Activated CD8-positive, alpha-beta memory T cell treated with anti-CD3 and anti-CD28 coated beads for 4 hours (primary cell): ENCODE results near the gene TENM3.

Experiments used
- DNase-seq, 2 donors: peaks; one replicate each; pipeline ENCODE4 v3.0.0-alpha.2; 2020; ENCODE audit warnings: low read depth in 2 of 2

Gene TENM3

DNA sequence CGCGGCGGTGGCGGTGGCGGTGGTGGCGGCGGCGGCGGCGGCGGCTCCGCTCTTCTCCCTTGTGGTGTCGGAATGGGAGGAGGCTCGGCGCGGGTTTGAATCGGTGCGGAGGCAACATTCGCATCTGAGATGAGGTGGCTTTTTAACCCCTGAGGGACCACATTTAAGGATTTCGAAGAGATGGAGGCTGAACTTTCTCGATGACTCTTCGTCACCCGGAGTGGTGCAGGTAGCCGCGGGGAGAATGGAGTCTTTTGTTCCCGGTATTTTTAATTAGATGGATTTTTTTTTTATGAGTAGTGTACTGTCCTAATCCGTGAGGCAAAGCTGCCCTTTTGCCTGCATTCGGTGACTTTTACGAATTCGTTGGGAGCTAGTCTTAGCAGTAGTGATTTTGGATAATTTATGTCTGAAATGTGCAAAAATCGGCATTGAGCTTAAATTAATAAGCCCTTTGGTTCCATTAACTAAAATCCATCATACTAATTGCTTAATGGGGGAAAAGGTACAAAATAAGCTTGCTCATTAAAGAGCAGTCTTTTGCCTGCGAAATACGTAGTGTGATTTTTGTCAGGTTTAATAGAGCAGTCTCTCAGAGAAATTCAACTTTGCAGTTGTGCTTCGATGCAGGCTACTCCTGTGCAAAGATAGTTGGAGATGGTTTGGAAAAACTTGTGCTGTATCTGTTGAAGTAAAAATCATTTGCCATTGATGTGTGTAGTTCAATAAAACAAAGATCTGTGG, 206.2 kb downstream of the TENM3 start:
- no peak for DNase-seq

DNA sequence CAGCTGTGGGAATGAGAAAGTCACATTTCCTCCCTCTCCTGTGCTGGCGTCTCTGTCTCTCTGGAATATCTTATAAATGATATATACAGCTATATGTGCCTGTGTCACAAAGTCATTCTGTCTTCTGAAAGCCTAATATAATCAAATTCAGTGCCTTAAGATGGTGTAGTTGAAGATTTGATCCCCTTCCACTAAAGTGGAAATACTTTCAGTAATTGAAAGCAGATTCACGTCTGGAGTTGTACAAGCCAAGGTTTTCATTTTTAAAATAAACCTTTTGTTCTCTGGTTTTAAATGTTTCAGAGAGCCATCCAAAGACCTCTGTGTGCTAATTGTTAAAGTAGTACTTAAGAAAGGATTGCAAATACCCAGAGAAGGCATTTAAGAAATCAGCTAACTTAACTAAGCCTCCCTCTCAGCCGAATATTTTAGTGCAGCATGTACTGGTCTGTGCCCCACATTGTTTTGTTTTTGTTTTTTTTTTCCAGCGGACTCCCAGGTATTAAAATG, 206.8 kb downstream of the TENM3 start:
- DNase-seq = no peak

DNA sequence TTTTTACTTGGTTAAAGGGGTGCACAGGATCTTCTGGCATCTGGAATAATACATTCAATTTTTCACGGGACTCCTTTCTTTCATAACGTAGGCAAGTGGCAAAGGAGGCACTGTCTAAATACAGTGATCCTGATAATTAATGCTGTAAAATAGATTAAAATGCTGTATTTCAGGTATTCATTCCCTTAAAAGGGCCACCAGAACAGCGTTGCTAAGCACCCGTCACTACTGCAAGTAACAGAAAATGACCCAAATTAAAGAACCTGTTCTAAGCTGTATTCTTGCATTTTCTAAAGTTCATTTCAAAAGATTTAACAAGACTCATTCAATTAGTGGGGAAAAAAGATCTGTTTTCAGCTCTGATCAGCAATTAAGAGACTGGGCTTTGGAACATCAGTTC, 208.2 kb downstream of the TENM3 start:
- no peak for DNase-seq

DNA sequence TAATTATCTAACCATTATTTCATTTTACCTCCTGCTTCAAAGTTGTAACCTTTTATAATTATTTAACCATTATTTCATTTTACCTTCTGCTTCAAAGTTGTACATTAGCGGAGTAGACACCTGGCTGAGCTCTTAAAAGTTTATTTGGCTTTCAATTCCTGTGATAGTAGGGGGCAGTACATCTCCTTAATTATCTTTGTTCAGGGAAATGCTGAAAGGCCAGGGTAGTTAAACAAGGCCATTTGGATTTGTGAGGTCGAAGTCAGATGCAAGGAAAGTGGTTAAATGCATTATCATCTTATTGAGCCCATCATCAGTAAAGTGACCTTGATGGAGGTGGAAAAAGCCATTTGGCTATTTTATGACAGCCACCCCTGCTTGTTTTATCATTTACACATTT, 210.6 kb downstream of the TENM3 start:
- DNase-seq = no peak

DNA sequence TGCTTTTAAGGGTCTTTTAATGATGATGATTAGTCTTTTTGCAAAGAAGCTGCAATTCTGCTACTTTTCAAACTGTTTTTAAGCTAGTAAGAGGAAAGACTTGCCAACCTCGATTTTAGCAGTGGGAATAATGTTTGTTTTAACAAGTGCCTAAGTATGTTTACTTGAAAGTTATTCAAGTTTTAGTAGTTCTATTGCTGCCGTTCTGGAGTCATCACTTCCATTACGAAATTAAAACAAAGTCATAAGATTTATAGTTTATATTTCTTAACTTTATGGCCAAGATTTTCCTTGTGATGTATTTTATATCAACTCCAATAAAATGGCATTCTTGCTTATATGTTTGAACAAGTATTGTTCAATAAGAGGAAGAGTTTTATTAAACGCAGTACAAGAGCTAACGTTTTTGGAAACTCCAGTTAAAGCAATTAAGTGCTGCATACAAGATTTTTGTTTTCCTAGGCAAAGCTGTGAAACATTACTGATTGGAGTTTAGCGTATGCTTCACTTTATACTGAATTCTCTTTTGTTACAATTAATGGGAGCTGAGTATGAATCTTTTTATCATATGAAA, 211.3 kb downstream of the TENM3 start:
- no peak for DNase-seq

DNA sequence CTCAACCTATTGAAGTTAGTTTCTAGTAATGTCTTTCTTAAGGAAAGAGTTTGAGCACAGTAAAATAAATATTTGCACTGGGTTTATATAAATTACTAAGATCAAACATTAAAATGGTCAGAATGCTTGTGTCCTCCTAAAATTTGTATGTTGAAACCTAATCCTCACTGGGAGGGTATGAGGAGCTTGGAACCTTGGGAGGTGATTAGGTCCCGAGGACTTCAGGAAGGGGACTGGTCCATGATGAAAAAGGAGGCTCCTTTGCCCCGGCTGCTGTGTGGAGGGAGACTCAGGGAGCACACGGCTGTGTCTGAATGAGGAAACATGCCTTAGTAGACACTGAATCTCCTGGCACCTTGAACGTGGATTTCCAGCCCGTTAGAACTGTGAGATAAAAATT, 221.9 kb downstream of the TENM3 start:
- no peak for DNase-seq

DNA sequence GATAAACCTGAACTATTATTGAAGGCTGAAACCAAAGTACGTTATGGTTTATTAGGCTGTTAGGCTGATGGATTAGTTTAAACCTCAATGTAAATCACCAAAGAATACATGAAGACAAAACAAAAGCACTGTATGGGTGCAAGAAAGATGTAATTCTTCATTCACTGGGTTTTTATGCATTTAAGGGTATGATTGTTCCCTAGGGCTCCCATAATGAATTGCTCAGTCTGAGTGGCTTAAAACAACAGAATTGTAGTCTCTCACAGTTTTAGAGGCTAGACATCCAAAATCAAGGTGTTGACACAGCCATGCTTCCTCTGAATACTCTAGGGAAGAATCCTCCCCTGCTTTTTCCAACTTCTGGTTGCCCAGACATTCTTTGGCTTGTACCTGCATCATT, 222.8 kb downstream of the TENM3 start:
- DNase-seq = no peak

DNA sequence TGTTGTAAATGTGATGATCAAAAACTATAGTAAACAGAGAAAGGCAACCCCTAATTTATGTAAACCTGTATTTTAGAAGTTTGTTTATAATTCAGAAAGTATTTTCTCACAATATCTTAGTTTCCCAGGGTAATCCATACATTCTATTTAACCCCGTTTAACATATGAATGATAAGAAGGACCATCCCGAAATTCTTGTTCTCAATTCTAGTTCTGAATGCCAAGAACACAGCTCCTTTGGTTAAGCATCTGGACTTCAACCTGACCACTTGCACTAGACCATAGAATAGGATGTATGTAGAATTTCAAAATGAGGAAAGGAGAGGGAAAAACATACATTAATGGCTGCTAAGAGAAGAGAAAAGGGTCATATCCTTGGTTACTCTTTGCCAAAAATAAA, 227.0 kb downstream of the TENM3 start:
- DNase-seq = no peak

DNA sequence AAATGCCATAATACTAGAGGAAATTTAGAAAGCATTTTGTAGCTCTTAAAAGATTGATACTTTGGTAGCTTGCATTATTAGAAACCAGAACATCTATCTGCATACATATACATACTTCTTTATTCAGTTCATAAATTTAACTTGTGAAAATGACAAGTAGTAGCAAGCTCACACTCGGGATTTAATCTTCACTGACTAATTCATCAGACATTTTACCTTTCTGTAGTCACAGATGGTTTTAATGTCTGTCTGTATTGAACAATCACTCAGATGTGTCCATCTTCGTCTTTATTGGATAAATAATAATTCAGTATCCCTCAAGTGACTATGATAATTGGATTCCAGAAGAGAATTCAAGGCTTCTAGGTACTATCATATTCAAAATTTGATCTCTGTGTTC, 232.3 kb downstream of the TENM3 start:
- DNase-seq = no peak

DNA sequence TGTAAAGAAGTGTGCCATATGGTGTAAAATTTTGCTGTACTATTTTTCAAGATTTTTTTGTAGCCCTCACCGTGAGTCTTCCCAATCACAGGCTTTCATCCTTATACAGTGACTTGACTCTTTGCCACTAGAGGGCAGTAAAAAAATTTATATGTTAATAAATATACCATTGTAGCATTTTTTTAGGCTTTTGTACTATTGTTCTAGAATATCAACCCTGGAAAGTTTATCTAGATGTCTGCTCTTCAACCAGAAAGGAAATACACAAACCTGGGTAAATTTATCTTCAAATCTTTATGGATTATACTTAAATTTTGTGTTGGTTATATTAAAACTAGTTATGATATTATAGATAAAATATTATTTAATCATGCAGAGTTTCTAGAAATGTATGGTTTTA, 235.3 kb downstream of the TENM3 start:
- no peak for DNase-seq

DNA sequence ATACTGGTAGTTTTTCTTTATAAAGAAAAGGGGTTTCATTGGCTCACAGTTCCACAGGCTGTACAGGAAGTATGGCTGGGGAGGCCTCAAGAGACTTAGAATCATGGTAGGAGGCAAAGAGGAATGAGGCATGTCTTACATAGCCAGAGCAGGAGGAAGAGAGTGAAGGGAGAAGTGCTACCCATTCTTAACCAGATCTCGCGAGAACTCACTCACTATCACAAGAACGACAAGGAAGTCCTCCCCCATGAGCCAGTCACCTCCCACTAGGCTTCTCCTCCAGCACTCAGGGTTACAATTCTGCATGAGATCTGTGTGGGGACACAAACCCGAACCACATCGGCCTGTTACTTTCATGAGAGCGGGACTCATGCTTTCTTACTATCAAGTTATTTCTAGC, 240.5 kb downstream of the TENM3 start:
- DNase-seq = no peak

DNA sequence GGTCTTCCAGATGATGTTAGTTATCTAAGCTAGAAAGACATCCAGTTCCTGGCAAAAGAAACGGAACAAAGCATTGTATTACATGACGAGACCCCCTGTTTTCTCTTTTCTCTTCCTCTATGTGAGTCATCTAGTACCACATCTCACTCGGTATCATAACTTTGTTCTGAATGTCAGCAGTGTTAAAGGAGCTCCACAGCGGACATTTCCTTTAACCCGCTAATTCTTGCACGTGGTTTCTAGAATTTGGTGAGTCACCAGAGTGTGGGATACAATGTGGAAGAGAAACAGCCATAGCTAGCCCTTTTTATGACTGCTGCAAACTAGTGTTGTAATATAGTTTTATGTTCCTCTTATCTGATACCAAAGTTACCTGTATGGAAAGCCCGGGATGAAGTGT, 243.7 kb downstream of the TENM3 start:
- DNase-seq = no peak

DNA sequence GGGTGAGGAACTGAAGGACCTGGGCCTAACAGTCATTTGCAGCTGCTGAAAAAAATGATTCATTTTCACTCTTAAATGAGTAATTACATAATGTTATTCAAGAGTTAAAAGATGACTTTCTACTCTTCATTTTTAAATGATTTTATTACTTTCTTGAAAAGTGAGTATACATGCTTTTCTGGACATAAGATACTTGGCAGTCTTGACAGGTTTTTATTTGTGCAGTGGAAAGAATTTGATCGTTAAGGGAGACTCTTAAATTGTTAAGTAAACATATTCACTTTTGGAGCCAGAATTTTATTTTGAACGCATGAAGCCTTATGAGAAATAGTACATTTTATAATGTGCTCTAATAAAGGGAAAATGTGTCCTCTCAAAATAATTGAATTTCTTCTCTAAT, 245.7 kb downstream of the TENM3 start:
- DNase-seq = no peak

DNA sequence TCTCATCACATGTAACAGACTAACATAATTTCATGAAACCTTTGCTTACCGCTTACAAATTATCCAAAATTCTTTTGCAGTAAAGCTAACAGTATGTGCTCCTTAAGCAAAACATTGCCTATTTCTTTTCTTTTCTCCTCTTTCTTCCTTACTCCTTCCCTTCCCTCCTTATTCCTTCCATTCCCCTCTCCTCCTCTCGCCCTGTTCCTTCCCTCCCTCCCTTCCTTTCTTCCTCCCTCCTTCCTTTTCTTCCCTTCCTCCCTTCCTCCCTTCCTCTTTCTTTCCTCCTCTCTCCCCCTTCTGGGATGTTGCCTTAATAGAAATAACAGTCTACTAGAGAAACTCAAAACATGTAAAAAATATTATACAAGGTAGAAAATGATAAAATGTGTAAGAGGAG, 246.4 kb downstream of the TENM3 start:
- DNase-seq = no peak

DNA sequence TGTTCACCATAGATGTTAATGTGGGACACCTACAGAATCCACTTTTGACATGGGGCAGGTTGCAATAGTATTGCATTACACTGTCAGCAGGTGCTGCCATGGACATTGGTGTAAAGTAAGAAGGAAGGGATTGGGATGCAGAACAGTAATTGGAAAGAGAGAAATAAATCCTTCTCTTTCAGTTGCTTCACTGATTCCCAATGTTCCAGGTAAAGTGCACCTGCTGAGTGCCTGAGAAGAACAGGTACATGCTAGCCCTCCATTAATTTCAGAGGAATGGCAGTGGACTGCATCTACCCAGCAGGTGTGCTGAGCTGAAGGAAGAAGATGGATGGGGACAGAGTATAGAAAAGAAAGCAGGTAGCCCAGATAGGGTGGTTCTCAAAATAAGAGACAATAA, 248.5 kb downstream of the TENM3 start:
- DNase-seq = no peak

DNA sequence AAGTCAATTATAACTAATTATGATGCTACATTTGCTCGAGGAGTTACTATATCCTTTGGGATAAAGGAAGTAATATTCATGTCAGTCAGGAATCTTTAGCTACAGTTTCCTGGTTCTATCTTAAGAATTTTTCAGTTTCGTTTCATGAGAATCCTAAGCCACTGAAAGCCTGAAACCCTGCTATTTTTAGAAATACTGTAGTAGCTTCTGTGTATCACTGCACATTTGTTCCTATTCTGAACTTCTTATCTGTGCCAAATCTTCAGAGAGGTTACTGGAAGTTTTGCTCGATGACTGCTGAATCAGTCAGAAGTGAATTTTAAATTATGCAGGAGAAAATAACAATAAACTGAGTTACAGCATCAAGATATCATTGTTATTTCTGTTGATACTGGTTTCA, 249.2 kb downstream of the TENM3 start:
- no peak for DNase-seq

DNA sequence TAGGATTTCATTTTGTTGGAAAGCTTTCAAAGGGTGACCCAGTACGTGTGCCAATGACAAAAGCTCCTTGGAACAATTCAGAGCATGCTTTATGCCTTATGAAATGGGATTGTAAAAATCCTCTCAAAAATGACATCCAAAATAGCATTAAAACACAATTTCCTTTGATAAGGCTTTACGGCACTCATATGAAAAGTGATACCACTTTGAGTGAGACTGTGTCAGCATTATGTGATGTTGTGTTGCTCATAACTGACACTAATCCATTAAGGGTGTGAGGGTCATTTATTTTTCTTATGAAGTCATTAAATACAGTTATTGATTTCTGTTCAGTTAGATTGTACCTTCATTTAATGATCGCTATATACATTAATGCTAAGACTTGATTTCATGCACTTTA, 250.2 kb downstream of the TENM3 start:
- DNase-seq = no peak

DNA sequence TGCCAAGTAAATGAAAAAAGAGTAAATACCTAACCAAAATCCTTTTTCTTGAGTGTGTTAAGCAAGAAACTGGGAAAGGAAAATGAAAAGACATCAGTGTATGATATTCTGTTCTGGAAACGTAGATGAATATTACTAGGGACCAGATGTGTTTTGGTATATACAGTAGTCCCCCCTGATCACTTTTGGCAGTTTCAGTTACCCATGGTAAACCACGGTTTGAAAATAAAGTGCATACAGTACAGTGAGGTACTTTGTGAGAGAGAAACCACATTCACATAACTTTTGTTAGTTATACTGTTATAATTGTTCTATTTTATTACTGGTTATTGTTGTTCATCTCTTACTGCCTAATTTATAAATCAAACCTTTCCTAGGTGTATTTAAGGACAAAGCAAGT, 250.9 kb downstream of the TENM3 start:
- no peak for DNase-seq

DNA sequence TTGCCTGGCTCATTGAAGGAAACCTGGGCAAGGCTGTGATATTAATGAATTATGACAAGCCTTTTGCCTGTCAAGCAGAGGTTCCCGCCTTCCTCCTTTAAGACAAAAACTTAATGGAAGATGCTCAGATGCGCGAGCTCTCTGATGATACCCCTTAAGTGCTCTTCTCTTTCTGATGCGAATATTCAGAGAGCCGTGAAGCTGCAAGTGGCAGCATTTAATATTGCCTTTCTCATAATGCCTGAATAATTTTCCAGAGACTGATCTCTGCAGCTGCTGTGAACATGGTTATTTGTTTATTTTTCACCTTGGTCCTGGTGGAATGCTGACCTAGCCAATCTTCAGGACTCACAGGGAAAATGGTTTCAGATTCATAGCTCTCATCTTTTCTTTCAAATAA, 251.8 kb downstream of the TENM3 start:
- no peak for DNase-seq

DNA sequence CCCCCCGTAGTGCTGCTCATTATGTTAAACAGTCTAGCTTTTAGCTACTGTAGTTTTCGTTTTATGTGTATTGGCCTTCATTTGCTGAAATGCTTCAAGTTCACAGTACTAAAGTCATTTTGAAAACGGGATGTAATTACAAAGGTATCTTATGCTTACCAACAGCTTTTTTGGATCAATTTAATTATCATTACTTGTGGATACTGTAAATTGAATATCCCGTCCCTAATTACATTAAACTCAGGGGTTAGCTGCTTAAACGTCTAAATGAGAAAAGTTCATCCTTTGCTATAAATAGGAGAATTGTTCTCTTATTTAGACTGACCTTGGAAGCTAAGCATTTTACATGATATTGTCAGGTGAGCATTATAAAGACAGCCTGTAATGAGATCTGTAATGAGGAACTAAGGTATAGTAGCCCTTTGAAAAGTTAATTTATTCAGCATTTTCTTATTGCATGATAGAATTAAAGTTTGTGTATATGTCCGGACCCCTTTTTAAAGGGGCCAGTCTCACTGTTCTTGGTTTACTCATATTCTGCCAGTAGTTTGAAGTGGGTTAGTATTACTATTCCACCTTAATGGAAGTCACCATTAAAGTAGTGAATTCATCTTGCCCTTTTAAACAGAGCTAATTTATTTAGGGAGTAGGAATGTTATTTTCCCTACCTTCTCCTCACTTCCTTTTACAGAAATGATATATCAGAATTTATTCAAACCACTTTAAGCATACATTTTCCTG, 252.6 kb downstream of the TENM3 start:
- no peak for DNase-seq

DNA sequence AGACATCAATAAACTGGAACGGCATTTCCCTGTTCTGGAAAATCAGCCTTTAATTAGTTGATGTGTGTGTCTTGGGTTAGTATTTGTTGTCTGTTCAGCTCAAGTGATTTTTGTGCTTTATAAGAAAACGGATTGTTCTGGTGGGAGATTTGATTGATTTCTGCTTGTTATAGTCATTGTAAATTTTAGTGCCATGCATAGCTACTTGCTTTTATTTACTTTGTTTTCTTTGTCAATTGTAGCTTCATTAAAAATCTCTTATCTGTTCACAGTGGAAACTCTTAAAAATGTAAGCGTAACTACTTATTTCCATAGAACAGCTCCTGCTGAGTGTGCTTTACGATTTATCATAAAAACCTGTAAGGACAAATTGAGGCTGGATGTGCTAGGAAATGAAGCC, 253.2 kb downstream of the TENM3 start:
- DNase-seq = no peak

DNA sequence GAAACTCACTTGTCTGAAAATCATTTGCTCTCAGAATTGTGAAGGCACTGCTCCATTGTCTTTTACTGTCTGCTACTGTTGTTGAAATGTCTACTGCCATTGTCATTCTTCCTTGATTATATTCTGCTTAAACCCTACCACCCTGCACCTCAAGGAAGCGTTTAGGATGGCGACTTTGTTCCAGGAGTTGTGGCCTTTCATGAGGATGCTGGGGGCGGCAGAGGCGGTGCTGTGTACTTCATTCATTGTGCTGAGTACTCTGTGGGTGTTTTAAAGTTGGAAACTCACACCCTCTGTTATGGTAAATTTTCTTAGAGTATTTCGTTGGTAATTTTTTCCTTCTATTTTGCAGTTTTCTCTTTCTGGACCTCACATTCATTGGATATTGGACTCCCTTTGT, 258.9 kb downstream of the TENM3 start:
- DNase-seq = no peak

DNA sequence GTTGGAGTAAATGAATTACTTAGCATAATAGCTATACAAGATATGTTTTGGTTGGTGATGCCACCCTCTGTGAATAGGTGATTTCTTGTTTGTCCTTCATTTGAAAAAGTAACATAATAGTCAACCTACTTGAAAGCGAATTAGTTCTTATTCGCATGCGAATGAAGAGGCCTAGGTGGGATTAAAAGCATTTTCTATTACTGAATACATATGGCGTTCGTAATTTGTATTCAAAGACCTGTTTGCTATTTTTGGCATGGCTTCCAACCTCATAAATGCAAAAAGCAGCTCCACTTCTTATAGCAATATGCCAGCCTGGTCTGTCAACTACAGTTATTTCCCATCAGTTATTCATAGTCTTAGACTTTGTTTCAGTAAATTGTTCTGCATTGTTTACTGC, 261.3 kb downstream of the TENM3 start:
- DNase-seq = no peak
